Measurements from ENCODE around the gene FAF1. TPM values are rescaled to one million over a fixed set of nuclear protein-coding genes. Genes with fewer than 3 reads are reported as not detected.

Gene FAF1
- total RNA-seq, 2 experiments from 2014 or later = 43.5 to 44.0 TPM

DNA sequence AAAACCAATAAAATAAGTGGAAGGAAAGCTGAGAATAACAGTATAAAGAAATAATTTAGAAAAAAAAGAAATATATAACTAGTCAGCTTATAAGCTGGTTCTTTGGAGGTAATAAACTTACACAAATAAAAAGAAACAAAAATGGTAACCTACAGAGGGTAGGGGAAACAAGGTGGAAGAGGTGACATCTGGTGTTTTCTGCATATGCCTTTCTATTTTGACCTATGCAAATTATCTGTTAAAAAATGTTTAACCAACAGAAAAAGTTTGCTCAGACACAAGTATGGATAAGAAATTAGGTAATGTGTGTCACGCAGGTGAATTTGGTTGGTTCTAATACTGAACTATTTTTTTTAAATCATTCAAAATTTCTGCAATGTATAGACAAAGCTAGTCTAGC lies 483.3 kb downstream of the FAF1 start:
- no peak overlapping the region for H3K4me3 Mint-ChIP-seq
- no peaks in the 10 kb centered on the region for H3K9me3 Mint-ChIP-seq
- no peaks in the 10 kb centered on the region for H3K27me3 Mint-ChIP-seq
- TF ChIP-seq, protein P1, sequence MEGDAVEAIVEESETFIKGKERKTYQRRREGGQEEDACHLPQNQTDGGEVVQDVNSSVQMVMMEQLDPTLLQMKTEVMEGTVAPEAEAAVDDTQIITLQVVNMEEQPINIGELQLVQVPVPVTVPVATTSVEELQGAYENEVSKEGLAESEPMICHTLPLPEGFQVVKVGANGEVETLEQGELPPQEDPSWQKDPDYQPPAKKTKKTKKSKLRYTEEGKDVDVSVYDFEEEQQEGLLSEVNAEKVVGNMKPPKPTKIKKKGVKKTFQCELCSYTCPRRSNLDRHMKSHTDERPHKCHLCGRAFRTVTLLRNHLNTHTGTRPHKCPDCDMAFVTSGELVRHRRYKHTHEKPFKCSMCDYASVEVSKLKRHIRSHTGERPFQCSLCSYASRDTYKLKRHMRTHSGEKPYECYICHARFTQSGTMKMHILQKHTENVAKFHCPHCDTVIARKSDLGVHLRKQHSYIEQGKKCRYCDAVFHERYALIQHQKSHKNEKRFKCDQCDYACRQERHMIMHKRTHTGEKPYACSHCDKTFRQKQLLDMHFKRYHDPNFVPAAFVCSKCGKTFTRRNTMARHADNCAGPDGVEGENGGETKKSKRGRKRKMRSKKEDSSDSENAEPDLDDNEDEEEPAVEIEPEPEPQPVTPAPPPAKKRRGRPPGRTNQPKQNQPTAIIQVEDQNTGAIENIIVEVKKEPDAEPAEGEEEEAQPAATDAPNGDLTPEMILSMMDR (IDR thresholded peaks at IDR 0.05) = no peak
- peaks cover 52% of the 10 kb centered on the region for H3K36me3 Mint-ChIP-seq (ENCODE audit: low read depth)
- H3K9me3 ChIP-seq (ENCODE audit: control insufficient read depth in 1 of 2, insufficient read depth in 1 of 2, low read length in 2 of 2) = no peaks in the 10 kb centered on the region
- no peaks in the 10 kb centered on the region for H3K4me1 ChIP-seq (ENCODE audit: insufficient read depth, low read length)
- H3K4me1 Mint-ChIP-seq (ENCODE audit: low read depth) = no peaks in the 10 kb centered on the region
- H3K27ac ChIP-seq (ENCODE audit: low read depth in 1 of 2, low read length in 2 of 2) = no peak overlapping the region
- DNase-seq = no peak
- H3K4me3 ChIP-seq (ENCODE audit: low read length) = no peak overlapping the region
- H3K36me3 ChIP-seq (ENCODE audit: insufficient read depth, low read length) = peaks cover 17% of the 10 kb centered on the region
- POLR2A ChIA-PET = no interaction called here
- CTCF ChIA-PET = no interaction called here
- no peaks in the 10 kb centered on the region for H3K27me3 ChIP-seq (ENCODE audit: control insufficient read depth in 1 of 2, insufficient read depth in 2 of 2, low read length in 2 of 2)
- intact Hi-C loops (cut with DNase I, micrococcal nuclease) = no loop called here
- ATAC-seq (ENCODE audit: poor library complexity) = no peak
- H3K27ac Mint-ChIP-seq = no peak overlapping the region

DNA sequence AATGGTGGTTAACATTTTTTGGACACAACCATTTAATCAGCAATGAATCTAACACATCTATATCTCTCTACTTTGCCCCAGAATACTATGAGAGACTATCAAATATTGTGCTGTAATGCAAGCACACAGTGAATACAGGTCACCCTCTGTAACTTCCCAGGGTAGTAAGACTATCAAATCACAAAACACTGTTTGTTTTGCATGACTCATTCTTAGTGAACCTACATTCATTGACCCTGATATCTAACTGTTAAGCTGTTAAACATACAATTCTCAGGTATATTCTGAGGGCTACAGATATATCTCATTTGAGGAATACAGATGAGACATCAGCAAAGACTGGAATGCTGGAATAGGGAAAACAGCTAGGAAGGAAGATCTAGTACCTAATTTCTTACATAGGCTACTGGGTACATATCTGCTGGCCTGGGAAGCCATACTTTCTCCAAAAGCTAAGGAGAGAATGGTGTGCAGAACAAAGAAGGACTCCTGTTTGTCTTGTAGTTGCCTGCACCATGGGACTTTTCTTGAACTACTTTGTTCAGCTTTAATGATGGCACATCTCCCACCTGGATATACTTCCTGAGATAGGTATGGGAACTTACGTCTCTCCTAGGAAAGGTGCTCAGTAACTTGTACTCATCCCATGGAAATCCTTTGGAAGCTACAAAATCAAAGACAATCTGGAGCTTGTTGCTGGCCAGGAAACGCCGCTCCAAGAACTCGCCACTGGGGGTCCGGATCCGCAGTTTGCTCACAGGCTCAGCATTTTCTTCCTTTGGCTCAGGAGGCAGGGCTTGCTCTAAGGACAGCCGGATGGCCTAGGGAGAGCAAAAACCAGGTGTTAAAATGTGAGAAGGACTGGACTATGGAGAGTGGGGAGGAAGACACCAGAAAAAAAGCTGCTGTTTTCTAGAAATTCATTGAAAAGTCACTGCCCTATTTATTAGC lies 484.9 kb downstream of the FAF1 start:
- peaks cover 62% of the 10 kb centered on the region for H3K36me3 Mint-ChIP-seq (ENCODE audit: low read depth)
- no peak overlapping the region for H3K27ac ChIP-seq (ENCODE audit: low read depth in 1 of 2, low read length in 2 of 2)
- DNase-seq (no peak), ATAC-seq (ENCODE audit: poor library complexity) (no peak)
- POLR2A ChIA-PET = no interaction called here
- H3K27me3 ChIP-seq (ENCODE audit: control insufficient read depth in 1 of 2, insufficient read depth in 2 of 2, low read length in 2 of 2) = no peaks in the 10 kb centered on the region
- no peaks in the 10 kb centered on the region for H3K27me3 Mint-ChIP-seq
- CTCF ChIA-PET = no interaction called here
- H3K4me3 Mint-ChIP-seq = no peak overlapping the region
- H3K9me3 ChIP-seq (ENCODE audit: control insufficient read depth in 1 of 2, insufficient read depth in 1 of 2, low read length in 2 of 2) = no peaks in the 10 kb centered on the region
- intact Hi-C loops (cut with DNase I, micrococcal nuclease) = no loop called here
- H3K27ac Mint-ChIP-seq = no peak overlapping the region
- H3K4me1 Mint-ChIP-seq (ENCODE audit: low read depth) = no peaks in the 10 kb centered on the region
- H3K9me3 Mint-ChIP-seq = no peaks in the 10 kb centered on the region
- TF ChIP-seq, protein P1 (IDR thresholded peaks at IDR 0.05) = no peak
- no peak overlapping the region for H3K4me3 ChIP-seq (ENCODE audit: low read length)
- H3K36me3 ChIP-seq (ENCODE audit: insufficient read depth, low read length) = peaks cover 17% of the 10 kb centered on the region
- no peaks in the 10 kb centered on the region for H3K4me1 ChIP-seq (ENCODE audit: insufficient read depth, low read length)

DNA sequence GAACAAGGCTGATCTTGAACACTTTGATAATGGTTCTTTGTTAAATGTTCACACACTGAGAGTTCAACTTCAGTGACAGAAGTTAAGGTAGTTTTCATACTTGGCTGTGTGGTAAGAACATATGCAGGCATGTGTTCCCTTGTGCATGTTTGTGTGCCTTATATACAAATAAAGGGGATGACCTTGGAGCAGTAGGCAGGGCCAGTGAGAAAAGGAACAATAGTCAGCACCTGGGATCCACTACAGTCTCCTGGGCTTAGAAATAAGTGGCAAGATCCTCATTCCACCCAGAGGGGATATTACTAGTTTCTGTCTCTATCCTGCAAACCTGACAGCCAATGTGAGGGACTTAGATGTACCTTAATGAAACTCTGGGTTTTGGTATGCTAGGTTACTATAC lies 486.6 kb downstream of the FAF1 start:
- no peak for DNase-seq
- no peak for ATAC-seq (ENCODE audit: poor library complexity)
- Histone ChIP-seq H3K4me3 (ENCODE audit: low read length) (no peak overlapping the region), H3K27ac (ENCODE audit: low read depth in 1 of 2, low read length in 2 of 2) (no peak overlapping the region), H3K36me3 (ENCODE audit: insufficient read depth, low read length) (peaks cover 22% of the 10 kb centered on the region), H3K4me1 (ENCODE audit: insufficient read depth, low read length) (no peaks in the 10 kb centered on the region), H3K27me3 (ENCODE audit: control insufficient read depth in 1 of 2, insufficient read depth in 2 of 2, low read length in 2 of 2) (no peaks in the 10 kb centered on the region), H3K9me3 (ENCODE audit: control insufficient read depth in 1 of 2, insufficient read depth in 1 of 2, low read length in 2 of 2) (no peaks in the 10 kb centered on the region)
- intact Hi-C loops (cut with DNase I, micrococcal nuclease) = no loop called here
- TF ChIP-seq, protein P1 (IDR thresholded peaks at IDR 0.05) = no peak
- H3K27ac Mint-ChIP-seq = no peak overlapping the region
- CTCF ChIA-PET = no interaction called here
- no peaks in the 10 kb centered on the region for H3K27me3 Mint-ChIP-seq
- no peak overlapping the region for H3K4me3 Mint-ChIP-seq
- H3K4me1 Mint-ChIP-seq (ENCODE audit: low read depth) = no peaks in the 10 kb centered on the region
- POLR2A ChIA-PET = no interaction called here
- H3K36me3 Mint-ChIP-seq (ENCODE audit: low read depth) = peaks cover 62% of the 10 kb centered on the region
- H3K9me3 Mint-ChIP-seq = no peaks in the 10 kb centered on the region
